Progenitor cell of endocrine pancreas (in vitro differentiated cells): ENCODE results near the gene BMP7. TPM values are rescaled to one million over a fixed set of nuclear protein-coding genes. Genes with fewer than 3 reads are reported as not detected.

Experiments used
- DNase-seq: peaks from one replicate; pipeline ENCODE4 v3.0.0; 2021; ENCODE audit warnings: low spot score; ENCODE audit not compliant: unreplicated experiment
- H3K27ac Mint-ChIP-seq: 2 replicates; pipeline ENCODE4 v1.8.0; 2021; ENCODE audit warnings: mild to moderate bottlenecking, moderate library complexity, mixed read lengths
- H3K27me3 Mint-ChIP-seq: 2 replicates; pipeline ENCODE4 v1.8.0; 2021; ENCODE audit warnings: mixed read lengths
- H3K36me3 Mint-ChIP-seq: 2 replicates; pipeline ENCODE4 v1.8.0; 2022; ENCODE audit warnings: mixed read lengths; ENCODE audit not compliant: insufficient read depth
- H3K4me1 Mint-ChIP-seq: 2 replicates; pipeline ENCODE4 v1.8.0; 2021; ENCODE audit warnings: low read depth, mixed read lengths
- H3K4me3 Mint-ChIP-seq: 2 replicates; pipeline ENCODE4 v1.8.0; 2021; ENCODE audit warnings: low read depth, mild to moderate bottlenecking, moderate library complexity, mixed read lengths
- H3K9me3 Mint-ChIP-seq: 2 replicates; pipeline ENCODE4 v1.8.0; 2021; ENCODE audit warnings: low read depth, mixed read lengths
- total RNA-seq: library from RNA; stranded (reverse); gene quantifications from 2 replicates; pipeline ENCODE4 v1.2.1, GENCODE V29; 2021
- TF ChIP-seq, protein P1 (sequence below): fragments of 200-600 bp; sonication (generic); IDR thresholded peaks from one replicate; pipeline ENCODE4 v1.5.0; 2021; ENCODE audit warnings: antibody characterized with exemption, mild to moderate bottlenecking; ENCODE audit not compliant: unreplicated experiment

BMP7 gene
- total RNA-seq, 1 donor from 2014 or later = 35.4 TPM

DNA sequence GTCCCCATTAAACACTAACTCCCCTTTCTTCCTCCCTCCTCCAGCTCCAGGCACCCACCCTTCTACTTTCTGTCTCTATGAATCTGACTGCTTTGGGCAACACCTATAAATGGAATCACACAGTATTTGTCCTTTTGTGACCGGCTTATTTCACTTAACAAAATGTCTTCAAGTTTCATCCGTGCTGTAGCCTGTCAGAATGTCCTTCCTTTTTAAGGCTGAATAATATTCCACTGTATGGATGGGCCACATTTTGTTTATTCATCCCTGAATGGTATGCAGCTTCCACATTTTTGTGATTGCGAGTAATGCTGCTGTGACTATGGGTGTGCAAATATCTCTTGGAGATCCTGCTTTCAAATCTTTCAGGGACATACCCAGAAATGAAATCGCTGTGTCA, 28.4 kb downstream of the BMP7 start:
- no peak for DNase-seq
- TF ChIP-seq, protein P1, sequence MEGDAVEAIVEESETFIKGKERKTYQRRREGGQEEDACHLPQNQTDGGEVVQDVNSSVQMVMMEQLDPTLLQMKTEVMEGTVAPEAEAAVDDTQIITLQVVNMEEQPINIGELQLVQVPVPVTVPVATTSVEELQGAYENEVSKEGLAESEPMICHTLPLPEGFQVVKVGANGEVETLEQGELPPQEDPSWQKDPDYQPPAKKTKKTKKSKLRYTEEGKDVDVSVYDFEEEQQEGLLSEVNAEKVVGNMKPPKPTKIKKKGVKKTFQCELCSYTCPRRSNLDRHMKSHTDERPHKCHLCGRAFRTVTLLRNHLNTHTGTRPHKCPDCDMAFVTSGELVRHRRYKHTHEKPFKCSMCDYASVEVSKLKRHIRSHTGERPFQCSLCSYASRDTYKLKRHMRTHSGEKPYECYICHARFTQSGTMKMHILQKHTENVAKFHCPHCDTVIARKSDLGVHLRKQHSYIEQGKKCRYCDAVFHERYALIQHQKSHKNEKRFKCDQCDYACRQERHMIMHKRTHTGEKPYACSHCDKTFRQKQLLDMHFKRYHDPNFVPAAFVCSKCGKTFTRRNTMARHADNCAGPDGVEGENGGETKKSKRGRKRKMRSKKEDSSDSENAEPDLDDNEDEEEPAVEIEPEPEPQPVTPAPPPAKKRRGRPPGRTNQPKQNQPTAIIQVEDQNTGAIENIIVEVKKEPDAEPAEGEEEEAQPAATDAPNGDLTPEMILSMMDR = no peak
- peaks cover 7% of the 10 kb centered on the region for H3K27me3 Mint-ChIP-seq
- peaks cover 19% of the 10 kb centered on the region for H3K36me3 Mint-ChIP-seq
- no peak overlapping the region for H3K4me3 Mint-ChIP-seq
- peaks cover 42% of the 10 kb centered on the region for H3K4me1 Mint-ChIP-seq
- H3K9me3 Mint-ChIP-seq = peaks cover 15% of the 10 kb centered on the region
- H3K27ac Mint-ChIP-seq = no peak overlapping the region

DNA sequence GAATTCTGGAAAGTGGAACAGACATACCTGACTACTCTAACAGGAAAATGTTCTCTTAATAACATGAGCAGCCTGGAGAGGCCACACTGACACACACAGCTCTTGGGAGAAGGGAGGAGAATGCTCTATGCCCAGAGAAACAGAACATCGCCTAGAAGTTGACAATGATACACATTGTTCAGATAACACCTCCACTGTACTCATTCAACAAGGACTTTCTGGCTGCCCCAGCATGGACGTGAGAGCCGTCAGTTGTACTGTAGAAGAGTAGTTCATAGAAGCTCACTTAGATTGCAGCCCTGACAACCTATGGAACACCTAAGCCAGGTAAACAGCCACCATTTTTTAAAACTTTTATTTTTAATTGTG, 28.9 kb downstream of the BMP7 start:
- no peak for DNase-seq
- H3K27ac Mint-ChIP-seq = no peak overlapping the region
- peaks cover 19% of the 10 kb centered on the region for H3K36me3 Mint-ChIP-seq
- peaks cover 46% of the 10 kb centered on the region for H3K4me1 Mint-ChIP-seq
- no peak overlapping the region for H3K4me3 Mint-ChIP-seq
- H3K9me3 Mint-ChIP-seq = peaks cover 15% of the 10 kb centered on the region
- TF ChIP-seq, protein P1 = no peak
- H3K27me3 Mint-ChIP-seq = peaks cover 7% of the 10 kb centered on the region

DNA sequence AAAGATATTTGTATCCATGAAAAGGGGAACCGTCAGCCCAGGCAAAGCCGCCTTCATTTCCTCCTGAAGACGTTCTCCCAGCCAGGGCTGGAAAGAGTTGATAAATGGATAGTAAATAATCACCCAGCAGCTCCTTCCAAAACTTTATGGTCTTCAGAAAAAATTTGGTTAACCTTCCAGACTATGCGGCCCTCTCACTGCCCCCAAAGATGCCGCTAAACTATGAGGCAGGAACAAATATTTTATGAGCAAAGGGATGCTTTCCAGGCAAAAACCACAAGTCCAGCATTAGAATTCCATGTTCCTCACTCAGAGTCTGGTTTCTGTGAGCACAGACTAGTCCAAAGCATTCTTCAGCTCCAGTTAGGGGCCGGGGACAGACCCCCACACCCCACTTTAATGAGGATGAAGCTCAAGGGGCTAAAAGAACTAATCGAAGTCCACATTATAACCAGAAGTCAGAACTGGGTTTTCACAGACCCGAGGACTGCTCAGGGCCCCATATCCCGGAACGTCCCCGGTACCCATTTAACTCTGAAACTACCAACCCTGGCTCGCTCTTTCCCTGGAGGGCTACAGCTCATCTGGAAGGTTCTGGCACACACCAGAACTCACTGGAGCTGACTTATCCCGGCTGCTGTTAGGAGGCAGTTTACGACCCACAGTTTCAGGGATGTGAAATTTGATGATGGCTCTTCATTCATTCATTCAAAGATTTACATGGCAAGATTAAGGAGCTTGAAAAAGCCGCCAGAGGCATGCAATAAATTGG, 29.4 kb downstream of the BMP7 start:
- peaks cover 15% of the 10 kb centered on the region for H3K9me3 Mint-ChIP-seq
- H3K27ac Mint-ChIP-seq = no peak overlapping the region
- H3K4me3 Mint-ChIP-seq = no peak overlapping the region
- TF ChIP-seq, protein P1 = no peak
- H3K27me3 Mint-ChIP-seq = peaks cover 7% of the 10 kb centered on the region
- peaks cover 50% of the 10 kb centered on the region for H3K4me1 Mint-ChIP-seq
- DNase-seq = no peak
- peaks cover 19% of the 10 kb centered on the region for H3K36me3 Mint-ChIP-seq

DNA sequence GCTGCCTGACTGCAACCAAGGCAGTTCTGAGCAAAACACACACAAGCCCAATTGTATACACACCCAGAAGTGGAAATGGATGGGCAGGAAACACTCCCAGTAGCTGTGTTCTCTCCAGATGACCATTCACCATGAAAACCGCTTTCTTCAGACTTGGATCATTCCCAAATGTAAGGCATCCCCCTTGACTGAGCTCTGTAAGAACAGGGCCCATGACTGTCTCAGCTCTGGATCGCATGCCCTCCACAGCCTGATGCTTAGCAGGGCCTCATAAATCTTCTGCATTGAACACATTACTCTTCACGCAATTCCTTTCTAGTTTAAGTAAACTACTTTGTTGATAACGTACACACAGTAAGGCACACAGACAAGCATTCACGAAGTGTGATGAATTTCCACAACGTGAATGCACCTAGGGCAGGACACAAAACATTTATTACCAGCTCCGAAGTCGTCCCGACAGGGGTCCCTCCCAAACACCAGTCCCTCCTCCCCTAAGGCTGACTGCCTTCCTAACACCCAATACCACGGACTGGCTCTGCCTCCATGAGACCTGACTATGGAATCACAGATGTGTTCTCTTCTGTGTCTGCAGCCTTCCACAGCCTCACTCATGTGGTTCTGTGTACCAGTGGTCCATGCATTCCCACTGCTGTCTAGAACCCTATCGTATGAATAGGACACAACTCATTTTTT, 31.7 kb downstream of the BMP7 start:
- TF ChIP-seq, protein P1 = no peak
- no peak for DNase-seq
- Mint-ChIP-seq H3K27me3 (peaks cover 7% of the 10 kb centered on the region), H3K27ac (peak overlapping the region; percentile 22), H3K4me3 (no peak overlapping the region), H3K9me3 (peaks cover 7% of the 10 kb centered on the region), H3K36me3 (peaks cover 8% of the 10 kb centered on the region), H3K4me1 (peaks cover 48% of the 10 kb centered on the region)

DNA sequence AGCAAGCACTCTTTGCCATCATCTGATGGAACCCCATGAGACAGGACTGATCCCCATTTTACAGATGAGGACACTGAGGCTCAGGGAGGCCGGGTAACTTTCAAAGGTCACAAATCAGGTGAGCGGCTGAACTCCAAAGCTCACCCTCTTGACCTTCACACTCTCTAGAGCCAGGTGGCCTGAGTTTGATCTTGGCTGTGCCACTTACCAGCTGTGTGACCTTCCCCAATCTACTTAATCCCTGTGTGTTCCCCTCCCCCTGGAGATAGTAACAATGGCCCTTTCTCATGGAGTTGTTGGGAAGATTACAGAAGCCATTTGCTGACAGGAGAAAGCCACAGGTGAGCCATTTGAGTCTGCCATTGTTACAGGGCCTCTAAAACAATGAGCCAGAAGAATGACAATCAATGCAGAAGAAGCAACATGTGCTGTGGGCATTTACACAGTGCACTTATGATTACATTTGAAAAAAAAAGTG, 34.5 kb downstream of the BMP7 start:
- Mint-ChIP-seq H3K4me1 (peaks cover 50% of the 10 kb centered on the region), H3K9me3 (no peaks in the 10 kb centered on the region), H3K4me3 (no peak overlapping the region), H3K36me3 (peaks cover 8% of the 10 kb centered on the region), H3K27ac (no peak overlapping the region), H3K27me3 (peaks cover 4% of the 10 kb centered on the region)
- TF ChIP-seq, protein P1 = no peak
- DNase-seq = no peak
